ENCODE data around the gene SMIM22. TPM values are rescaled to one million over a fixed set of nuclear protein-coding genes. Genes with fewer than 3 reads are reported as not detected.

SMIM22 gene
- total and polyA plus RNA-seq, 4 donors, result 1.4 to 2.4 TPM; not detected in 2

GRCh38 chr16:4813251-4814003 lies 18.3 kb downstream of the SMIM22 start:
- Histone ChIP-seq H3K4me3 (ENCODE audit: low read depth, low read length) (no peak overlapping the region), H3K27me3 (ENCODE audit: control insufficient read depth, insufficient read depth, low read length) (no peaks in the 10 kb centered on the region), H3K9me3 (ENCODE audit: control insufficient read depth, insufficient read depth, low read length) (no peaks in the 10 kb centered on the region), H3K36me3 (ENCODE audit: control insufficient read depth, insufficient read depth, low read length) (peaks cover 79% of the 10 kb centered on the region), H3K27ac (ENCODE audit: low read depth, low read length) (no peak overlapping the region), H3K4me1 (ENCODE audit: control insufficient read depth, insufficient read depth, low read length) (peaks cover 4% of the 10 kb centered on the region)
- no peak for DNase-seq (ENCODE audit: low read depth in 4 of 6, low spot score in 6 of 6)
- 95% methylated on average over 16 of the region's 16 CpGs for WGBS (ENCODE audit: insufficient coverage)

- no peaks in the 10 kb centered on the region for H3K9me3 ChIP-seq (ENCODE audit: control insufficient read depth, insufficient read depth, low read length)
- no peak for DNase-seq (ENCODE audit: low read depth in 4 of 6, low spot score in 6 of 6)
- no peak overlapping the region for H3K4me3 ChIP-seq (ENCODE audit: low read depth, low read length)
- H3K27ac ChIP-seq (ENCODE audit: low read depth, low read length), result no peak overlapping the region
- peaks cover 4% of the 10 kb centered on the region for H3K4me1 ChIP-seq (ENCODE audit: control insufficient read depth, insufficient read depth, low read length)
- H3K36me3 ChIP-seq (ENCODE audit: control insufficient read depth, insufficient read depth, low read length), result peaks cover 85% of the 10 kb centered on the region
- H3K27me3 ChIP-seq (ENCODE audit: control insufficient read depth, insufficient read depth, low read length), result no peaks in the 10 kb centered on the region
Measured at GRCh38 chr16:4814046-4814445, 18.9 kb downstream of the SMIM22 start.

GRCh38 chr16:4814542-4815173 lies 19.5 kb downstream of the SMIM22 start:
- H3K27me3 ChIP-seq (ENCODE audit: control insufficient read depth, insufficient read depth, low read length), result no peaks in the 10 kb centered on the region
- H3K27ac ChIP-seq (ENCODE audit: low read depth, low read length), result no peak overlapping the region
- peaks cover 85% of the 10 kb centered on the region for H3K36me3 ChIP-seq (ENCODE audit: control insufficient read depth, insufficient read depth, low read length)
- H3K4me1 ChIP-seq (ENCODE audit: control insufficient read depth, insufficient read depth, low read length), result peaks cover 4% of the 10 kb centered on the region
- H3K9me3 ChIP-seq (ENCODE audit: control insufficient read depth, insufficient read depth, low read length), result no peaks in the 10 kb centered on the region
- H3K4me3 ChIP-seq (ENCODE audit: low read depth, low read length), result no peak overlapping the region
- no peak for DNase-seq (ENCODE audit: low read depth in 4 of 6, low spot score in 6 of 6)
- WGBS (ENCODE audit: insufficient coverage), result 89% methylated on average over 15 of the region's 16 CpGs

- 90% methylated on average over 6 of the region's 6 CpGs for WGBS (ENCODE audit: insufficient coverage)
- Histone ChIP-seq H3K27me3 (ENCODE audit: control insufficient read depth, insufficient read depth, low read length) (no peaks in the 10 kb centered on the region), H3K36me3 (ENCODE audit: control insufficient read depth, insufficient read depth, low read length) (peaks cover 78% of the 10 kb centered on the region), H3K4me3 (ENCODE audit: low read depth, low read length) (no peak overlapping the region), H3K4me1 (ENCODE audit: control insufficient read depth, insufficient read depth, low read length) (no peaks in the 10 kb centered on the region), H3K27ac (ENCODE audit: low read depth, low read length) (no peak overlapping the region), H3K9me3 (ENCODE audit: control insufficient read depth, insufficient read depth, low read length) (no peaks in the 10 kb centered on the region)
- no peak for DNase-seq (ENCODE audit: low read depth in 4 of 6, low spot score in 6 of 6)
Measured at GRCh38 chr16:4820652-4821051, 25.5 kb downstream of the SMIM22 start.

- H3K36me3 ChIP-seq (ENCODE audit: control insufficient read depth, insufficient read depth, low read length), result peaks cover 84% of the 10 kb centered on the region
- H3K27me3 ChIP-seq (ENCODE audit: control insufficient read depth, insufficient read depth, low read length), result no peaks in the 10 kb centered on the region
- no peak overlapping the region for H3K27ac ChIP-seq (ENCODE audit: low read depth, low read length)
- no peak overlapping the region for H3K4me3 ChIP-seq (ENCODE audit: low read depth, low read length)
- H3K4me1 ChIP-seq (ENCODE audit: control insufficient read depth, insufficient read depth, low read length), result no peaks in the 10 kb centered on the region
- no peak for DNase-seq (ENCODE audit: low read depth in 4 of 6, low spot score in 6 of 6)
- no peaks in the 10 kb centered on the region for H3K9me3 ChIP-seq (ENCODE audit: control insufficient read depth, insufficient read depth, low read length)
- 89% methylated on average over 7 of the region's 8 CpGs for WGBS (ENCODE audit: insufficient coverage)
Measured at GRCh38 chr16:4825196-4825595, 30.0 kb downstream of the SMIM22 start.

GRCh38 chr16:4826526-4826925 lies 31.4 kb downstream of the SMIM22 start:
- H3K9me3 ChIP-seq (ENCODE audit: control insufficient read depth, insufficient read depth, low read length), result no peaks in the 10 kb centered on the region
- H3K27me3 ChIP-seq (ENCODE audit: control insufficient read depth, insufficient read depth, low read length), result no peaks in the 10 kb centered on the region
- H3K27ac ChIP-seq (ENCODE audit: low read depth, low read length), result no peak overlapping the region
- 96% methylated on average over 4 of the region's 4 CpGs for WGBS (ENCODE audit: insufficient coverage)
- peaks cover 87% of the 10 kb centered on the region for H3K36me3 ChIP-seq (ENCODE audit: control insufficient read depth, insufficient read depth, low read length)
- H3K4me3 ChIP-seq (ENCODE audit: low read depth, low read length), result no peak overlapping the region
- DNase-seq (ENCODE audit: low read depth in 4 of 6, low spot score in 6 of 6), result no peak
- H3K4me1 ChIP-seq (ENCODE audit: control insufficient read depth, insufficient read depth, low read length), result no peaks in the 10 kb centered on the region

- Histone ChIP-seq H3K27ac (ENCODE audit: low read depth, low read length) (no peak overlapping the region), H3K27me3 (ENCODE audit: control insufficient read depth, insufficient read depth, low read length) (no peaks in the 10 kb centered on the region), H3K9me3 (ENCODE audit: control insufficient read depth, insufficient read depth, low read length) (no peaks in the 10 kb centered on the region), H3K36me3 (ENCODE audit: control insufficient read depth, insufficient read depth, low read length) (peaks cover 87% of the 10 kb centered on the region), H3K4me1 (ENCODE audit: control insufficient read depth, insufficient read depth, low read length) (no peaks in the 10 kb centered on the region), H3K4me3 (ENCODE audit: low read depth, low read length) (no peak overlapping the region)
- WGBS (ENCODE audit: insufficient coverage), result 94% methylated on average over 10 of the region's 10 CpGs
- DNase-seq (ENCODE audit: low read depth in 4 of 6, low spot score in 6 of 6), result no peak
Measured at GRCh38 chr16:4826980-4827379, 31.8 kb downstream of the SMIM22 start.

GRCh38 chr16:4828567-4829321 lies 33.6 kb downstream of the SMIM22 start:
- 96% methylated on average over 11 of the region's 11 CpGs for WGBS (ENCODE audit: insufficient coverage)

GRCh38 chr16:4830408-4830807 lies 35.2 kb downstream of the SMIM22 start:
- Histone ChIP-seq H3K4me1 (ENCODE audit: control insufficient read depth, insufficient read depth, low read length) (no peaks in the 10 kb centered on the region), H3K4me3 (ENCODE audit: low read depth, low read length) (no peak overlapping the region), H3K9me3 (ENCODE audit: control insufficient read depth, insufficient read depth, low read length) (no peaks in the 10 kb centered on the region), H3K36me3 (ENCODE audit: control insufficient read depth, insufficient read depth, low read length) (peaks cover 68% of the 10 kb centered on the region), H3K27ac (ENCODE audit: low read depth, low read length) (no peak overlapping the region), H3K27me3 (ENCODE audit: control insufficient read depth, insufficient read depth, low read length) (no peaks in the 10 kb centered on the region)
- WGBS (ENCODE audit: insufficient coverage), result 94% methylated on average over 7 of the region's 7 CpGs
- no peak for DNase-seq (ENCODE audit: low read depth in 4 of 6, low spot score in 6 of 6)

More at GRCh38 chr16:4828567-4829321, 33.6 kb downstream of the SMIM22 start:
- Histone ChIP-seq H3K9me3 (ENCODE audit: control insufficient read depth, insufficient read depth, low read length) (no peaks in the 10 kb centered on the region), H3K4me3 (ENCODE audit: low read depth, low read length) (no peak overlapping the region), H3K27ac (ENCODE audit: low read depth, low read length) (no peak overlapping the region), H3K36me3 (ENCODE audit: control insufficient read depth, insufficient read depth, low read length) (peaks cover 81% of the 10 kb centered on the region), H3K4me1 (ENCODE audit: control insufficient read depth, insufficient read depth, low read length) (no peaks in the 10 kb centered on the region), H3K27me3 (ENCODE audit: control insufficient read depth, insufficient read depth, low read length) (no peaks in the 10 kb centered on the region)
- no peak for DNase-seq (ENCODE audit: low read depth in 4 of 6, low spot score in 6 of 6)
